Neural progenitor cell (in vitro differentiated cells): ENCODE data around the gene SAMD11.

ENCODE experiments used
- EZH2 ChIP-seq: fragments of 200-600 bp; sonication (generic); IDR thresholded peaks from 2 replicates; pipeline ENCODE4 v1.6.1; 2017; ENCODE audit warnings: antibody characterized with exemption, mild to moderate bottlenecking, moderate library complexity
- EZH2phosphoT487 ChIP-seq: fragments of 200-600 bp; sonication (generic); IDR thresholded peaks from 2 replicates; pipeline ENCODE4 v1.6.1; 2017; ENCODE audit warnings: antibody characterized with exemption
- TF ChIP-seq, protein P1 (sequence below): fragments of 200-600 bp; sonication (generic); IDR thresholded peaks from 2 replicates; pipeline ENCODE4 v1.5.1; 2017; ENCODE audit warnings: antibody characterized with exemption, mild to moderate bottlenecking

DNA sequence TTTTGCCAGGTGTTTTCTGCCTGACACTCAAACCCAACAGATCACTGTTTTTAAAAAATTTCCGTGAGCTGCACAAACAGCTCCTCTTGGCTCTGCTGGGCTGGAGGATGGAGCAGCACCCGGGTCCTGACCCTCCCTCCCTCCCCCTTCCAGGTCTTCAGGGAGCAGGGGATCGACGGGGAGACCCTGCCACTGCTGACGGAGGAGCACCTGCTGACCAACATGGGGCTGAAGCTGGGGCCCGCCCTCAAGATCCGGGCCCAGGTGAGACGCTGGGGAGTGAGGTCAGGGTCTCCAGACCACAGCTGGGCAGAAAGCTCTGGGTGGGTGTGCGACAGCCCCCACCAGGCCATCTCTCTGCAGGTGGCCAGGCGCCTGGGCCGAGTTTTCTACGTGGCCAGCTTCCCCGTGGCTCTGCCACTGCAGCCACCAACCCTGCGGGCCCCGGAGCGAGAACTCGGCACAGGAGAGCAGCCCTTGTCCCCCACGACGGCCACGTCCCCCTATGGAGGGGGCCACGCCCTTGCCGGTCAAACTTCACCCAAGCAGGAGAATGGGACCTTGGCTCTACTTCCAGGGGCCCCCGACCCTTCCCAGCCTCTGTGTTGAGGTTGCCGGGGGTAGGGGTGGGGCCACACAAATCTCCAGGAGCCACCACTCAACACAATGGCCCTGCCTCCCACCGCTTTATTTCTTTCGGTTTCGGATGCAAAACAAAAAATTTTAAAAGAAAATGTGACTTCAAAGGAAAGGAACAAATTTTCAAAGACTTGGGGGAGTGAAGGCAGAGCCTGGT lies 20.0 kb downstream of the SAMD11 start:
- TF ChIP-seq, protein P1, sequence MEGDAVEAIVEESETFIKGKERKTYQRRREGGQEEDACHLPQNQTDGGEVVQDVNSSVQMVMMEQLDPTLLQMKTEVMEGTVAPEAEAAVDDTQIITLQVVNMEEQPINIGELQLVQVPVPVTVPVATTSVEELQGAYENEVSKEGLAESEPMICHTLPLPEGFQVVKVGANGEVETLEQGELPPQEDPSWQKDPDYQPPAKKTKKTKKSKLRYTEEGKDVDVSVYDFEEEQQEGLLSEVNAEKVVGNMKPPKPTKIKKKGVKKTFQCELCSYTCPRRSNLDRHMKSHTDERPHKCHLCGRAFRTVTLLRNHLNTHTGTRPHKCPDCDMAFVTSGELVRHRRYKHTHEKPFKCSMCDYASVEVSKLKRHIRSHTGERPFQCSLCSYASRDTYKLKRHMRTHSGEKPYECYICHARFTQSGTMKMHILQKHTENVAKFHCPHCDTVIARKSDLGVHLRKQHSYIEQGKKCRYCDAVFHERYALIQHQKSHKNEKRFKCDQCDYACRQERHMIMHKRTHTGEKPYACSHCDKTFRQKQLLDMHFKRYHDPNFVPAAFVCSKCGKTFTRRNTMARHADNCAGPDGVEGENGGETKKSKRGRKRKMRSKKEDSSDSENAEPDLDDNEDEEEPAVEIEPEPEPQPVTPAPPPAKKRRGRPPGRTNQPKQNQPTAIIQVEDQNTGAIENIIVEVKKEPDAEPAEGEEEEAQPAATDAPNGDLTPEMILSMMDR, result no peak
- no peak for TF ChIP-seq EZH2
- TF ChIP-seq EZH2phosphoT487, result no peak
